ENCODE data around the gene PTCRA.

- TF ChIP-seq CTCF (conservative IDR thresholded peaks at IDR 0.05): no peak
- no peak for TF ChIP-seq ZFX (IDR thresholded peaks at IDR 0.05)
Observed at GRCh38 chr6:42940493-42941045, 24.7 kb downstream of the PTCRA start.

Data from C4-2B (cell line).